Uterus (tissue), 4 donors: ENCODE results near the gene PAX3. TPM values are rescaled to one million over a fixed set of nuclear protein-coding genes. Genes with fewer than 3 reads are reported as not detected.

ENCODE experiments used
- DNase-seq, 2 donors: peaks; one replicate each; pipeline ENCODE4 v3.0.0-alpha.2; 2019 to 2020
- H3K27ac ChIP-seq, 2 donors: fragments of 200-600 bp; sonication (generic); 1 replicate in 1 of 2; 2 replicates in 1 of 2; pipeline ENCODE4 v1.5.1; 2016 to 2018
- H3K27me3 ChIP-seq, 2 donors: fragments of 200-600 bp; sonication (generic); one replicate each; pipeline ENCODE4 v1.5.1; 2018 to 2019; ENCODE audit warnings: control low read depth in 1 of 2
- H3K36me3 ChIP-seq, 2 donors: fragments of 200-600 bp; sonication (generic); one replicate each; pipeline ENCODE4 v1.5.1; 2019; ENCODE audit warnings: control low read depth in 1 of 2
- H3K4me1 ChIP-seq, 2 donors: fragments of 200-600 bp; sonication (generic); one replicate each; pipeline ENCODE4 v1.5.1; 2018 to 2019; ENCODE audit warnings: control low read depth in 1 of 2
- H3K4me3 ChIP-seq, 2 donors: fragments of 200-600 bp; sonication (generic); 1 replicate in 1 of 2; 2 replicates in 1 of 2; pipeline ENCODE4 v1.5.1; 2018 to 2019; ENCODE audit warnings: mild to moderate bottlenecking in 1 of 2
- H3K9me3 ChIP-seq, 2 donors: fragments of 200-600 bp; sonication (generic); one replicate each; pipeline ENCODE4 v1.5.1; 2019; ENCODE audit warnings: control low read depth in 1 of 2
- CTCF ChIP-seq, 4 experiments: fragments of 200-600 bp in 2 of 4; fragments of 450-650 bp in 2 of 4; sonication (generic) in 2 of 4; IDR thresholded peaks; one replicate each; pipeline ENCODE4 v1.5.1; 2016 to 2019; ENCODE audit warnings: antibody characterized with exemption in 4 of 4, mild to moderate bottlenecking in 2 of 4, moderate library complexity in 1 of 4
- POLR2A ChIP-seq, 2 donors: fragments of 450-650 bp; IDR thresholded peaks; one replicate each; pipeline ENCODE4 v1.6.1; 2016; ENCODE audit warnings: antibody characterized with exemption in 2 of 2, mild to moderate bottlenecking in 1 of 2, moderate library complexity in 1 of 2
- intact Hi-C: fragments of 100-400 bp; cut with DNase I; formaldehyde crosslinking; loops from one replicate; pipeline ENCODE4 v1.15.1; 2023; ENCODE audit warnings: low total_unique reads
- total RNA-seq, 4 donors: library from RNA; depleted of rRNA in 3 of 4; stranded (reverse); fragments of >200 nt in 3 of 4; gene quantifications; one replicate each; pipeline versions ENCODE4 v1.1.0 to v1.2.4, GENCODE V29; 2014 to 2023
- donor health status: DM: yes; HTN: yes; CAD: no.

Gene PAX3
- total RNA-seq, 4 donors from 2014 or later: not detected

- H3K27ac ChIP-seq: no peak overlapping the region
- H3K4me1 ChIP-seq: no peaks in the 10 kb centered on the region
- TF ChIP-seq POLR2A (IDR thresholded peaks at IDR 0.05): no peak
- TF ChIP-seq CTCF (IDR thresholded peaks at IDR 0.05): no peak
- H3K27me3 ChIP-seq: peaks cover 18 to 87% of the 10 kb centered on the region in 2 donors
- intact Hi-C loops: no loop called here
- no peak overlapping the region for H3K4me3 ChIP-seq
- no peaks in the 10 kb centered on the region for H3K9me3 ChIP-seq
- H3K36me3 ChIP-seq: no peaks in the 10 kb centered on the region
- no peak for DNase-seq
Measured at GRCh38 chr2:222309766-222310165, 11.0 kb upstream of the PAX3 start.

- no peaks in the 10 kb centered on the region for H3K4me1 ChIP-seq
- TF ChIP-seq POLR2A (IDR thresholded peaks at IDR 0.05) (no peak), CTCF (IDR thresholded peaks at IDR 0.05) (no peak)
- no peaks in the 10 kb centered on the region for H3K36me3 ChIP-seq
- no peak overlapping the region for H3K27ac ChIP-seq
- no peak for DNase-seq
- H3K27me3 ChIP-seq: peaks cover 19 to 91% of the 10 kb centered on the region in 2 donors
- no peaks in the 10 kb centered on the region for H3K9me3 ChIP-seq
- H3K4me3 ChIP-seq: no peak overlapping the region
- intact Hi-C loops: no loop called here
Measured at GRCh38 chr2:222309361-222309760, 10.6 kb upstream of the PAX3 start.

- H3K4me1 ChIP-seq: no peaks in the 10 kb centered on the region
- no peaks in the 10 kb centered on the region for H3K9me3 ChIP-seq
- no peak for DNase-seq
- peaks cover 31 to 99% of the 10 kb centered on the region in 2 donors for H3K27me3 ChIP-seq
- H3K36me3 ChIP-seq: no peaks in the 10 kb centered on the region
- no peak overlapping the region for H3K4me3 ChIP-seq
- intact Hi-C loops: no loop called here
- no peak for TF ChIP-seq POLR2A (IDR thresholded peaks at IDR 0.05)
- TF ChIP-seq CTCF (IDR thresholded peaks at IDR 0.05): no peak
- H3K27ac ChIP-seq: no peak overlapping the region
Measured at GRCh38 chr2:222307978-222308730, 9.4 kb upstream of the PAX3 start.

- no peak overlapping the region for H3K4me3 ChIP-seq
- no peak for TF ChIP-seq CTCF (IDR thresholded peaks at IDR 0.05)
- TF ChIP-seq POLR2A (IDR thresholded peaks at IDR 0.05): no peak
- H3K4me1 ChIP-seq: no peaks in the 10 kb centered on the region
- intact Hi-C loops: no loop called here
- H3K27me3 ChIP-seq: peaks cover 34 to 99% of the 10 kb centered on the region in 2 donors
- no peak overlapping the region for H3K27ac ChIP-seq
- DNase-seq: no peak
- no peaks in the 10 kb centered on the region for H3K36me3 ChIP-seq
- no peaks in the 10 kb centered on the region for H3K9me3 ChIP-seq
Measured at GRCh38 chr2:222307143-222307756, 8.5 kb upstream of the PAX3 start.

- H3K4me1 ChIP-seq: no peaks in the 10 kb centered on the region
- intact Hi-C loops: no loop called here
- TF ChIP-seq CTCF (IDR thresholded peaks at IDR 0.05) (no peak), POLR2A (IDR thresholded peaks at IDR 0.05) (no peak)
- H3K9me3 ChIP-seq: no peaks in the 10 kb centered on the region
- no peak overlapping the region for H3K27ac ChIP-seq
- H3K4me3 ChIP-seq: peak overlapping the region in 1 of 2 donors; percentile 38
- H3K36me3 ChIP-seq: no peaks in the 10 kb centered on the region
- H3K27me3 ChIP-seq: peaks cover 29 to 99% of the 10 kb centered on the region in 2 donors
- DNase-seq: no peak
Measured at GRCh38 chr2:222306393-222307142, 7.8 kb upstream of the PAX3 start.
